ENCODE data around the gene CDKAL1. TPM values are rescaled to one million over a fixed set of nuclear protein-coding genes. Genes with fewer than 3 reads are reported as not detected.

Gene CDKAL1
- total RNA-seq, 2 donors from 2014 or later, result 12.1 to 19.0 TPM

GRCh38 chr6:20757761-20758160 is 223.5 kb downstream of the CDKAL1 start:
- 79% methylated on average over 2 of the region's 2 CpGs for WGBS
- no peaks in the 10 kb centered on the region for H3K36me3 ChIP-seq

GRCh38 chr6:20763296-20763695 is 229.0 kb downstream of the CDKAL1 start:
- Histone ChIP-seq H3K9me3 (no peaks in the 10 kb centered on the region), H3K4me1 (replicated peaks) (no peaks in the 10 kb centered on the region), H3K4me3 (no peak overlapping the region), H3K27ac (no peak overlapping the region), H3K36me3 (no peaks in the 10 kb centered on the region), H3K27me3 (replicated peaks; ENCODE audit: insufficient read depth) (no peaks in the 10 kb centered on the region)
- TF ChIP-seq POLR2AphosphoS5 (IDR thresholded peaks at IDR 0.05) (no peak), POLR2A (IDR thresholded peaks at IDR 0.05) (no peak), CTCF (IDR thresholded peaks at IDR 0.05) (no peak)
- DNase-seq (ENCODE audit: low spot score), result no peak
- 95% methylated on average over 4 of the region's 4 CpGs for WGBS
- intact Hi-C loops (cut with DNase I), result no loop called here

More at GRCh38 chr6:20757761-20758160, 223.5 kb downstream of the CDKAL1 start:
- Histone ChIP-seq H3K4me1 (replicated peaks) (no peaks in the 10 kb centered on the region), H3K4me3 (no peak overlapping the region), H3K27ac (no peak overlapping the region), H3K27me3 (replicated peaks; ENCODE audit: insufficient read depth) (no peaks in the 10 kb centered on the region), H3K9me3 (no peaks in the 10 kb centered on the region)
- no peak for DNase-seq (ENCODE audit: low spot score)
- intact Hi-C loops (cut with DNase I), result no loop called here
- TF ChIP-seq CTCF (IDR thresholded peaks at IDR 0.05) (no peak), POLR2A (IDR thresholded peaks at IDR 0.05) (no peak), POLR2AphosphoS5 (IDR thresholded peaks at IDR 0.05) (no peak)

- Histone ChIP-seq H3K4me1 (replicated peaks) (no peaks in the 10 kb centered on the region), H3K27ac (no peak overlapping the region), H3K4me3 (no peak overlapping the region), H3K9me3 (no peaks in the 10 kb centered on the region), H3K27me3 (replicated peaks; ENCODE audit: insufficient read depth) (no peaks in the 10 kb centered on the region), H3K36me3 (no peaks in the 10 kb centered on the region)
- no peak for DNase-seq (ENCODE audit: low spot score)
- intact Hi-C loops (cut with DNase I), result no loop called here
- 95% methylated on average over 3 of the region's 3 CpGs for WGBS
- no peak for TF ChIP-seq POLR2A (IDR thresholded peaks at IDR 0.05)
- no peak for TF ChIP-seq CTCF (IDR thresholded peaks at IDR 0.05)
- TF ChIP-seq POLR2AphosphoS5 (IDR thresholded peaks at IDR 0.05), result no peak
These were observed 235.4 kb downstream of the CDKAL1 start for GRCh38 chr6:20769631-20770030.

GRCh38 chr6:20770773-20771172 is 236.5 kb downstream of the CDKAL1 start:
- intact Hi-C loops (cut with DNase I), result no loop called here
- Histone ChIP-seq H3K27me3 (replicated peaks; ENCODE audit: insufficient read depth) (no peaks in the 10 kb centered on the region), H3K4me1 (replicated peaks) (no peaks in the 10 kb centered on the region), H3K9me3 (no peaks in the 10 kb centered on the region), H3K4me3 (no peak overlapping the region), H3K36me3 (no peaks in the 10 kb centered on the region), H3K27ac (no peak overlapping the region)
- 76% methylated on average over 1 of the region's 1 CpG for WGBS
- DNase-seq (ENCODE audit: low spot score), result no peak
- no peak for TF ChIP-seq POLR2AphosphoS5 (IDR thresholded peaks at IDR 0.05)

- no peak for DNase-seq (ENCODE audit: low spot score)
- H3K4me1 ChIP-seq (replicated peaks), result no peaks in the 10 kb centered on the region
- H3K9me3 ChIP-seq, result no peaks in the 10 kb centered on the region
- no peak overlapping the region for H3K4me3 ChIP-seq
- TF ChIP-seq POLR2AphosphoS5 (IDR thresholded peaks at IDR 0.05), result no peak
- no peak for TF ChIP-seq POLR2A (IDR thresholded peaks at IDR 0.05)
- TF ChIP-seq CTCF (IDR thresholded peaks at IDR 0.05), result no peak
- 86% methylated on average over 6 of the region's 6 CpGs for WGBS
- no peaks in the 10 kb centered on the region for H3K36me3 ChIP-seq
- no peak overlapping the region for H3K27ac ChIP-seq
- H3K27me3 ChIP-seq (replicated peaks; ENCODE audit: insufficient read depth), result no peaks in the 10 kb centered on the region
- intact Hi-C loops (cut with DNase I), result no loop called here
These were observed 237.2 kb downstream of the CDKAL1 start for GRCh38 chr6:20771409-20771808.

Data from prostate gland (tissue), 2 donors.